IPS-NIHi7 (cell line): Measurements from ENCODE around the gene RFXANK.
"Not testable (repeated sequence)": the region's sequence is repeated elsewhere in the genome, so short reads cannot be mapped to it uniquely, and the experiment has no call there.

Experiments used
- DNase-seq: peaks from one replicate; pipeline ENCODE4 v3.0.0; 2012; ENCODE audit warnings: mixed read lengths; ENCODE audit errors: extremely low spot score

Gene RFXANK

GRCh38 chr19:19192078-19192882 lies at the start of gene RFXANK, which contains the start of gene BORCS8:
Gene RFXANK, plus strand, starts transcription at chr19:19192258. Its CDS starts 1,689 bp downstream, at chr19:19193947.
Gene BORCS8, minus strand, starts transcription at chr19:19192152. Its CDS starts 35 bp downstream, at chr19:19192117.
- DNase-seq, result peak; percentile 98

GRCh38 chr19:19142347-19142746 lies 49.7 kb upstream of the RFXANK start:
- no peak for DNase-seq

GRCh38 chr19:19145281-19145680 lies 46.8 kb upstream of the RFXANK start:
- peak; percentile 5 for DNase-seq

GRCh38 chr19:19145684-19146608 lies 46.1 kb upstream of the RFXANK start:
- DNase-seq, result peak; percentile 92

GRCh38 chr19:19146865-19147264 lies 45.2 kb upstream of the RFXANK start:
- peak; percentile 3 for DNase-seq

- no peak for DNase-seq
These were observed 44.7 kb upstream of the RFXANK start for GRCh38 chr19:19147344-19147743.

GRCh38 chr19:19148504-19148903 lies 43.6 kb upstream of the RFXANK start:
- DNase-seq, result not testable (repeated sequence)

- no peak for DNase-seq
These were observed 42.6 kb upstream of the RFXANK start for GRCh38 chr19:19149435-19149834.

GRCh38 chr19:19151418-19151817 lies 40.6 kb upstream of the RFXANK start:
- DNase-seq, result no peak

- DNase-seq, result no peak
These were observed 39.2 kb upstream of the RFXANK start for GRCh38 chr19:19152668-19153384.

- no peak for DNase-seq
These were observed 37.1 kb upstream of the RFXANK start for GRCh38 chr19:19154768-19155494.

GRCh38 chr19:19155495-19156219 lies 36.4 kb upstream of the RFXANK start:
- no peak for DNase-seq

GRCh38 chr19:19157808-19158207 lies 34.2 kb upstream of the RFXANK start:
- no peak for DNase-seq

GRCh38 chr19:19159534-19159933 lies 32.5 kb upstream of the RFXANK start:
- DNase-seq, result no peak

- DNase-seq, result no peak
These were observed 31.5 kb upstream of the RFXANK start for GRCh38 chr19:19160461-19161035.

GRCh38 chr19:19162495-19162894 lies 29.6 kb upstream of the RFXANK start:
- no peak for DNase-seq

GRCh38 chr19:19165396-19165795 lies 26.7 kb upstream of the RFXANK start:
- no peak for DNase-seq

- no peak for DNase-seq
These were observed 24.4 kb upstream of the RFXANK start for GRCh38 chr19:19167612-19168011.

- no peak for DNase-seq
These were observed 22.6 kb upstream of the RFXANK start for GRCh38 chr19:19169236-19170052.
